ENCODE data around the gene DNAH6.

- no peak for TF ChIP-seq ZNF274 (IDR thresholded peaks at IDR 0.05; ENCODE audit: low read depth, low read length)
- no peak for TF ChIP-seq SUZ12 (IDR thresholded peaks at IDR 0.05; ENCODE audit: extremely low read depth, insufficient read depth, insufficient read length)
- TF ChIP-seq YY1 (IDR thresholded peaks at IDR 0.05; ENCODE audit: insufficient read depth, insufficient read length): no peak
Observed at GRCh38 chr2:84862006-84862405, 345.7 kb downstream of the DNAH6 start.

Measured in NT2/D1 (cell line).